Karpas-422 (cell line): Measurements from ENCODE around the gene ZNF20. TPM values are rescaled to one million over a fixed set of nuclear protein-coding genes. Genes with fewer than 3 reads are reported as not detected.

Experiments
- DNase-seq: peaks from one replicate; pipeline ENCODE4 v3.0.0-alpha.2; 2015
- H2AFZ ChIP-seq: fragments of 200-600 bp; sonication (generic); 2 replicates; pipeline ENCODE4 v1.6.1; 2014; ENCODE audit warnings: antibody characterized with exemption, low read length, mixed read lengths
- H3K27ac ChIP-seq: fragments of 200-600 bp; sonication (generic); 2 replicates; pipeline ENCODE4 v1.5.1; 2014; ENCODE audit warnings: mild to moderate bottlenecking, low read length, moderate library complexity
- H3K27me3 ChIP-seq: fragments of 200-600 bp; sonication (generic); 2 replicates; pipeline ENCODE4 v1.6.1; 2014; ENCODE audit warnings: low read length, mixed read lengths
- H3K36me3 ChIP-seq: fragments of 200-600 bp; sonication (generic); 2 replicates; pipeline ENCODE4 v1.6.1; 2014; ENCODE audit warnings: low read length, mixed read lengths; ENCODE audit not compliant: insufficient read depth
- H3K4me1 ChIP-seq: fragments of 200-600 bp; sonication (generic); 2 replicates; pipeline ENCODE4 v1.6.1; 2014; ENCODE audit warnings: mild to moderate bottlenecking, low read length, mixed read lengths
- H3K4me2 ChIP-seq: fragments of 200-600 bp; sonication (generic); 2 replicates; pipeline ENCODE4 v1.6.1; 2014; ENCODE audit warnings: low read length, low read depth, mild to moderate bottlenecking; ENCODE audit not compliant: poor library complexity, severe bottlenecking
- H3K4me3 ChIP-seq: fragments of 200-600 bp; sonication (generic); 2 replicates; pipeline ENCODE4 v1.5.1; 2014; ENCODE audit warnings: mild to moderate bottlenecking, antibody characterized with exemption, low read length, mixed read lengths
- H3K79me2 ChIP-seq: fragments of 200-600 bp; sonication (generic); 2 replicates; pipeline ENCODE4 v1.6.1; 2014; ENCODE audit warnings: mild to moderate bottlenecking, low read length, mixed read lengths
- H3K9ac ChIP-seq: fragments of 200-600 bp; sonication (generic); 2 replicates; pipeline ENCODE4 v1.6.0; 2014; ENCODE audit warnings: low read length
- H3K9me2 ChIP-seq: fragments of 200-600 bp; sonication (generic), shearing (Covaris generic); replicated peaks from 2 replicates; pipeline ENCODE4 v1.6.0; 2014; ENCODE audit warnings: mild to moderate bottlenecking, low read length, moderate library complexity; ENCODE audit not compliant: insufficient read depth
- H3K9me3 ChIP-seq: fragments of 300-700, 200-600 bp; sonication (generic); 2 replicates; pipeline ENCODE4 v1.6.1; 2014; ENCODE audit warnings: low read length, mixed read lengths
- H4K20me1 ChIP-seq: fragments of 200-600 bp; sonication (generic); 2 replicates; pipeline ENCODE4 v1.6.1; 2014; ENCODE audit warnings: mild to moderate bottlenecking, antibody characterized with exemption, low read length, low read depth; ENCODE audit not compliant: insufficient read depth
- total RNA-seq: library from RNA; depleted of rRNA; stranded (reverse); fragments of >200 nt; shearing (Covaris generic); gene quantifications from 2 replicates; pipeline ENCODE4 v1.2.3, GENCODE V29; 2014; ENCODE audit warnings: low replicate concordance

The ZNF20 gene
- total RNA-seq, 1 experiment from 2014 or later: 10.0 TPM

GRCh38 chr19:12137221-12137940, 2.8 kb downstream of the ZNF20 start:
- H3K4me2 ChIP-seq: no peak overlapping the region
- no peaks in the 10 kb centered on the region for H3K27me3 ChIP-seq
- H4K20me1 ChIP-seq: no peaks in the 10 kb centered on the region
- H3K4me1 ChIP-seq: peaks cover 18% of the 10 kb centered on the region
- no peak overlapping the region for H2AFZ ChIP-seq
- H3K36me3 ChIP-seq: peaks cover 64% of the 10 kb centered on the region
- H3K9me2 ChIP-seq: no peaks in the 10 kb centered on the region
- H3K9me3 ChIP-seq: peaks cover 23% of the 10 kb centered on the region
- H3K4me3 ChIP-seq: no peak overlapping the region
- H3K9ac ChIP-seq: no peak overlapping the region
- DNase-seq: peak; percentile 74
- H3K27ac ChIP-seq: no peak overlapping the region
- peaks cover 34% of the 10 kb centered on the region for H3K79me2 ChIP-seq

GRCh38 chr19:12133069-12133468, 7.1 kb downstream of the ZNF20 start:
- Histone ChIP-seq H4K20me1 (no peaks in the 10 kb centered on the region), H2AFZ (no peak overlapping the region), H3K9ac (no peak overlapping the region), H3K79me2 (peaks cover 14% of the 10 kb centered on the region), H3K36me3 (peaks cover 76% of the 10 kb centered on the region), H3K9me2 (no peaks in the 10 kb centered on the region), H3K9me3 (peaks cover 37% of the 10 kb centered on the region), H3K4me1 (no peaks in the 10 kb centered on the region), H3K27ac (no peak overlapping the region), H3K27me3 (no peaks in the 10 kb centered on the region), H3K4me3 (no peak overlapping the region), H3K4me2 (no peak overlapping the region)
- DNase-seq: no peak

GRCh38 chr19:12126707-12127106, 13.4 kb downstream of the ZNF20 start:
- Histone ChIP-seq H3K4me2 (no peak overlapping the region), H3K36me3 (peaks cover 18% of the 10 kb centered on the region), H3K27ac (no peak overlapping the region), H3K9ac (no peak overlapping the region), H3K9me3 (peaks cover 8% of the 10 kb centered on the region), H3K4me1 (no peaks in the 10 kb centered on the region), H2AFZ (no peak overlapping the region), H3K79me2 (no peaks in the 10 kb centered on the region), H4K20me1 (no peaks in the 10 kb centered on the region), H3K9me2 (no peaks in the 10 kb centered on the region), H3K27me3 (no peaks in the 10 kb centered on the region), H3K4me3 (no peak overlapping the region)
- peak; percentile 61 for DNase-seq

- Histone ChIP-seq H3K9me3 (peaks cover 10% of the 10 kb centered on the region; the same call in 1 of the 2 replicates), H3K27me3 (no peaks in the 10 kb centered on the region), H3K9ac (no peak overlapping the region), H2AFZ (no peak overlapping the region), H3K36me3 (peaks cover 13% of the 10 kb centered on the region), H3K27ac (no peak overlapping the region), H4K20me1 (no peaks in the 10 kb centered on the region), H3K9me2 (no peaks in the 10 kb centered on the region), H3K79me2 (no peaks in the 10 kb centered on the region), H3K4me3 (no peak overlapping the region), H3K4me2 (no peak overlapping the region), H3K4me1 (no peaks in the 10 kb centered on the region)
- DNase-seq: peak; percentile 12
Measured at GRCh38 chr19:12117201-12117970, 22.8 kb downstream of the ZNF20 start.

GRCh38 chr19:12113121-12113520, 27.0 kb downstream of the ZNF20 start:
- no peaks in the 10 kb centered on the region for H3K4me1 ChIP-seq
- no peaks in the 10 kb centered on the region for H3K27me3 ChIP-seq
- H3K9ac ChIP-seq: no peak overlapping the region
- no peak overlapping the region for H2AFZ ChIP-seq
- no peaks in the 10 kb centered on the region for H4K20me1 ChIP-seq
- no peak overlapping the region for H3K4me2 ChIP-seq
- DNase-seq: peak; percentile 29
- no peak overlapping the region for H3K4me3 ChIP-seq
- no peaks in the 10 kb centered on the region; the same call in 1 of the 2 replicates for H3K79me2 ChIP-seq
- peaks cover 47% of the 10 kb centered on the region for H3K36me3 ChIP-seq
- no peak overlapping the region for H3K27ac ChIP-seq
- peaks cover 33% of the 10 kb centered on the region for H3K9me3 ChIP-seq
- no peaks in the 10 kb centered on the region for H3K9me2 ChIP-seq

- H3K79me2 ChIP-seq: no peaks in the 10 kb centered on the region; the same call in 1 of the 2 replicates
- H3K4me1 ChIP-seq: no peaks in the 10 kb centered on the region
- H4K20me1 ChIP-seq: no peaks in the 10 kb centered on the region
- DNase-seq: peak; percentile 33
- H3K36me3 ChIP-seq: peaks cover 47% of the 10 kb centered on the region
- H3K4me3 ChIP-seq: no peak overlapping the region
- no peak overlapping the region for H3K4me2 ChIP-seq
- no peak overlapping the region for H2AFZ ChIP-seq
- no peak overlapping the region for H3K27ac ChIP-seq
- no peaks in the 10 kb centered on the region for H3K9me2 ChIP-seq
- peaks cover 33% of the 10 kb centered on the region for H3K9me3 ChIP-seq
- no peaks in the 10 kb centered on the region for H3K27me3 ChIP-seq
- H3K9ac ChIP-seq: no peak overlapping the region
Measured at GRCh38 chr19:12112701-12113100, 27.4 kb downstream of the ZNF20 start.

- no peaks in the 10 kb centered on the region for H4K20me1 ChIP-seq
Measured at GRCh38 chr19:12111943-12112637, 28.1 kb downstream of the ZNF20 start.

GRCh38 chr19:12111176-12111575, 29.0 kb downstream of the ZNF20 start:
- peak; percentile 17 for DNase-seq
- H2AFZ ChIP-seq: no peak overlapping the region
- no peaks in the 10 kb centered on the region for H3K27me3 ChIP-seq
- H3K4me3 ChIP-seq: no peak overlapping the region
- H3K4me1 ChIP-seq: no peaks in the 10 kb centered on the region
- peaks cover 50% of the 10 kb centered on the region for H3K36me3 ChIP-seq
- H4K20me1 ChIP-seq: no peaks in the 10 kb centered on the region
- H3K9ac ChIP-seq: no peak overlapping the region
- H3K27ac ChIP-seq: no peak overlapping the region
- peaks cover 3% of the 10 kb centered on the region; the same call in 1 of the 2 replicates for H3K79me2 ChIP-seq
- H3K9me3 ChIP-seq: peaks cover 33% of the 10 kb centered on the region
- H3K4me2 ChIP-seq: no peak overlapping the region
- H3K9me2 ChIP-seq: no peaks in the 10 kb centered on the region

More at GRCh38 chr19:12111943-12112637, 28.1 kb downstream of the ZNF20 start:
- H3K36me3 ChIP-seq: peaks cover 47% of the 10 kb centered on the region
- no peak overlapping the region for H3K9ac ChIP-seq
- H3K27ac ChIP-seq: no peak overlapping the region
- peak; percentile 39 for DNase-seq
- peaks cover 33% of the 10 kb centered on the region for H3K9me3 ChIP-seq
- no peak overlapping the region for H3K4me3 ChIP-seq
- no peaks in the 10 kb centered on the region for H3K4me1 ChIP-seq
- H2AFZ ChIP-seq: no peak overlapping the region
- no peaks in the 10 kb centered on the region for H3K27me3 ChIP-seq
- H3K4me2 ChIP-seq: no peak overlapping the region
- H3K9me2 ChIP-seq: no peaks in the 10 kb centered on the region
- H3K79me2 ChIP-seq: no peaks in the 10 kb centered on the region; the same call in 1 of the 2 replicates
